Trophoblast cell (in vitro differentiated cells and primary cell): Measurements from ENCODE around the gene NFATC2.
A peak's percentile ranks its signal among the peaks of the same experiment; 100 is the strongest.

Experiments
- DNase-seq, 2 donors: peaks; one replicate each; pipeline ENCODE4 v3.0.0-alpha.2; 2016
- H2AFZ ChIP-seq: 2 replicates; pipeline ENCODE4 v1.6.1; 2013; ENCODE audit warnings: low read length, moderate library complexity, mild to moderate bottlenecking; ENCODE audit not compliant: insufficient read depth, poor library complexity
- H2AK5ac ChIP-seq: 2 replicates; pipeline ENCODE4 v1.6.1; 2013; ENCODE audit warnings: mild to moderate bottlenecking, low read length
- H2BK120ac ChIP-seq: 2 replicates; pipeline ENCODE4 v1.6.1; 2013; ENCODE audit warnings: low read length, mild to moderate bottlenecking, moderate library complexity; ENCODE audit not compliant: insufficient read depth, poor library complexity
- H2BK12ac ChIP-seq: 2 replicates; pipeline ENCODE4 v1.6.1; 2013; ENCODE audit warnings: mild to moderate bottlenecking, low read length, moderate library complexity
- H2BK5ac ChIP-seq: 2 replicates; pipeline ENCODE4 v1.6.1; 2013; ENCODE audit warnings: low read length, low read depth, moderate library complexity, mild to moderate bottlenecking; ENCODE audit not compliant: poor library complexity
- H3K14ac ChIP-seq: 2 replicates; pipeline ENCODE4 v1.6.1; 2013; ENCODE audit warnings: mild to moderate bottlenecking, low read length
- H3K18ac ChIP-seq: 2 replicates; pipeline ENCODE4 v1.6.1; 2013; ENCODE audit warnings: mild to moderate bottlenecking, low read length
- H3K23ac ChIP-seq: 2 replicates; pipeline ENCODE4 v1.6.1; 2013; ENCODE audit warnings: low read length
- H3K27ac ChIP-seq: 2 replicates; pipeline ENCODE4 v1.5.1; 2013; ENCODE audit warnings: low read depth, mild to moderate bottlenecking, inconsistent platforms, low read length, moderate library complexity
- H3K27me3 ChIP-seq: 2 replicates; pipeline ENCODE4 v1.6.1; 2013; ENCODE audit warnings: inconsistent platforms, mild to moderate bottlenecking, low read length, moderate library complexity; ENCODE audit not compliant: insufficient read depth
- H3K36me3 ChIP-seq, 2 experiments: 1 replicate in 1 of 2; 2 replicates in 1 of 2; pipeline ENCODE4 v1.6.1; 2013; ENCODE audit warnings: low read length in 2 of 2, mild to moderate bottlenecking in 2 of 2, moderate library complexity in 1 of 2; ENCODE audit not compliant: insufficient read depth in 2 of 2, control insufficient read depth in 1 of 2
- H3K4ac ChIP-seq: 2 replicates; pipeline ENCODE4 v1.6.1; 2013; ENCODE audit warnings: low read depth, mild to moderate bottlenecking, low read length, moderate library complexity
- H3K4me1 ChIP-seq, 2 experiments: 1 replicate in 1 of 2; 2 replicates in 1 of 2; pipeline ENCODE4 v1.6.1; 2013; ENCODE audit warnings: low read length in 2 of 2, mild to moderate bottlenecking in 2 of 2, moderate library complexity in 1 of 2; ENCODE audit not compliant: insufficient read depth in 2 of 2, control insufficient read depth in 1 of 2
- H3K4me2 ChIP-seq: 2 replicates; pipeline ENCODE4 v1.6.1; 2013; ENCODE audit warnings: inconsistent platforms, mild to moderate bottlenecking, low read length, moderate library complexity
- H3K4me3 ChIP-seq: 2 replicates; pipeline ENCODE4 v1.5.1; 2013; ENCODE audit warnings: mild to moderate bottlenecking, low read depth, low read length, inconsistent platforms
- H3K79me1 ChIP-seq: one replicate; pipeline ENCODE4 v1.6.1; 2013; ENCODE audit warnings: low read length
- H3K79me2 ChIP-seq: 2 replicates; pipeline ENCODE4 v1.6.1; 2013; ENCODE audit warnings: low read length, mild to moderate bottlenecking; ENCODE audit not compliant: control insufficient read depth, insufficient read depth, poor library complexity
- H3K9ac ChIP-seq: 2 replicates; pipeline ENCODE4 v1.6.1; 2013; ENCODE audit warnings: mild to moderate bottlenecking, low read length
- H3K9me3 ChIP-seq: 2 replicates; pipeline ENCODE4 v1.6.1; 2013; ENCODE audit warnings: low read depth, mild to moderate bottlenecking, control low read depth, inconsistent platforms, low read length; ENCODE audit not compliant: insufficient read depth
- H4K12ac ChIP-seq: 2 replicates; pipeline ENCODE4 v1.6.1; 2013; ENCODE audit warnings: low read depth, mild to moderate bottlenecking, low read length, moderate library complexity
- H4K8ac ChIP-seq: 2 replicates; pipeline ENCODE4 v1.6.1; 2013; ENCODE audit warnings: low read depth, mild to moderate bottlenecking, low read length, moderate library complexity
- H4K91ac ChIP-seq: one replicate; pipeline ENCODE4 v1.6.1; 2013; ENCODE audit warnings: low read depth, mild to moderate bottlenecking, low read length, moderate library complexity
- WGBS: extraction: QIAGEN DNeasy Blood & Tissue Kit; methylation state at CpG from one replicate; pipeline ENCODE4 v1.1.7; 2013; ENCODE audit warnings: missing lambda C conversion rate; ENCODE audit not compliant: insufficient read length, insufficient coverage; ENCODE audit errors: extremely low coverage; 5-methylcytosine and 5-hydroxymethylcytosine counted together

The NFATC2 gene

GRCh38 chr20:51460569-51461265 is 81.8 kb downstream of the NFATC2 start:
- Histone ChIP-seq H3K9me3 (no peaks in the 10 kb centered on the region), H3K18ac (no peak overlapping the region), H3K23ac (no peak overlapping the region), H3K4ac (no peak overlapping the region), H2AK5ac (no peak overlapping the region), H4K8ac (no peak overlapping the region), H3K27ac (no peak overlapping the region), H3K14ac (no peak overlapping the region), H3K9ac (no peak overlapping the region), H4K91ac (no peak overlapping the region), H3K27me3 (no peaks in the 10 kb centered on the region), H2BK5ac (no peak overlapping the region), H4K12ac (no peak overlapping the region), H3K4me1 (peaks cover 19% of the 10 kb centered on the region in 2 experiments), H3K4me3 (no peak overlapping the region), H3K36me3 (peaks cover 7 to 9% of the 10 kb centered on the region in 2 experiments), H2BK12ac (no peak overlapping the region), H2AFZ (no peak overlapping the region), H2BK120ac (no peak overlapping the region), H3K79me1 (peaks cover 8% of the 10 kb centered on the region), H3K4me2 (no peak overlapping the region), H3K79me2 (peaks cover 4% of the 10 kb centered on the region)
- peak; percentile 27 to 33 for DNase-seq
- WGBS = no CpG with 5 or more reads among the region's 13 CpGs

- no peak for DNase-seq
- Histone ChIP-seq H2BK120ac (no peak overlapping the region), H3K14ac (no peak overlapping the region), H3K79me2 (peaks cover 4% of the 10 kb centered on the region), H3K79me1 (peaks cover 8% of the 10 kb centered on the region), H3K4me2 (no peak overlapping the region), H2BK5ac (no peak overlapping the region), H4K12ac (no peak overlapping the region), H3K23ac (no peak overlapping the region), H2AFZ (no peak overlapping the region), H2BK12ac (no peak overlapping the region), H3K4ac (no peak overlapping the region), H3K36me3 (peaks cover 7% of the 10 kb centered on the region in 2 experiments), H3K27me3 (no peaks in the 10 kb centered on the region), H3K27ac (no peak overlapping the region), H4K91ac (no peak overlapping the region), H4K8ac (no peak overlapping the region), H3K4me1 (peaks cover 19% of the 10 kb centered on the region in 2 experiments), H3K9ac (no peak overlapping the region), H2AK5ac (no peak overlapping the region), H3K18ac (no peak overlapping the region), H3K4me3 (no peak overlapping the region), H3K9me3 (no peaks in the 10 kb centered on the region)
- WGBS = no CpG with 5 or more reads among the region's 3 CpGs
These were observed 82.4 kb downstream of the NFATC2 start for GRCh38 chr20:51460163-51460562.

- H3K14ac ChIP-seq = no peak overlapping the region
- H4K12ac ChIP-seq = no peak overlapping the region
- peaks cover 4% of the 10 kb centered on the region for H3K79me2 ChIP-seq
- no peak overlapping the region for H3K27ac ChIP-seq
- no peak overlapping the region for H2AFZ ChIP-seq
- no peak overlapping the region for H3K23ac ChIP-seq
- H3K36me3 ChIP-seq = peaks cover 8 to 9% of the 10 kb centered on the region in 2 experiments
- no peak for DNase-seq
- no peak overlapping the region for H2BK120ac ChIP-seq
- no peaks in the 10 kb centered on the region for H3K27me3 ChIP-seq
- no CpG with 5 or more reads among the region's 13 CpGs for WGBS
- no peak overlapping the region for H3K4me3 ChIP-seq
- H3K4me2 ChIP-seq = no peak overlapping the region
- no peak overlapping the region for H2BK5ac ChIP-seq
- H3K79me1 ChIP-seq = peaks cover 8% of the 10 kb centered on the region
- H4K91ac ChIP-seq = no peak overlapping the region
- peaks cover 19% of the 10 kb centered on the region in 2 experiments for H3K4me1 ChIP-seq
- H2AK5ac ChIP-seq = no peak overlapping the region
- H3K4ac ChIP-seq = no peak overlapping the region
- no peak overlapping the region for H2BK12ac ChIP-seq
- no peak overlapping the region for H3K9ac ChIP-seq
- H4K8ac ChIP-seq = no peak overlapping the region
- no peak overlapping the region for H3K18ac ChIP-seq
- H3K9me3 ChIP-seq = peaks cover 3% of the 10 kb centered on the region
These were observed 83.6 kb downstream of the NFATC2 start for GRCh38 chr20:51458751-51459439.

GRCh38 chr20:51457533-51457932 is 85.0 kb downstream of the NFATC2 start:
- Histone ChIP-seq H3K27ac (peak overlapping the region; percentile 14), H3K9me3 (peaks cover 3% of the 10 kb centered on the region), H2BK12ac (no peak overlapping the region), H3K4me1 (peaks cover 19% of the 10 kb centered on the region in 2 experiments), H3K14ac (no peak overlapping the region), H2AK5ac (no peak overlapping the region), H4K91ac (peak overlapping the region; percentile 52), H3K4ac (no peak overlapping the region), H3K36me3 (peaks cover 3 to 11% of the 10 kb centered on the region in 2 experiments), H3K23ac (no peak overlapping the region), H3K79me1 (peaks cover 6% of the 10 kb centered on the region), H3K79me2 (peaks cover 4% of the 10 kb centered on the region), H3K4me3 (no peak overlapping the region), H3K4me2 (no peak overlapping the region), H2AFZ (no peak overlapping the region), H4K8ac (no peak overlapping the region), H3K27me3 (no peaks in the 10 kb centered on the region), H3K18ac (no peak overlapping the region), H4K12ac (no peak overlapping the region), H3K9ac (no peak overlapping the region), H2BK120ac (no peak overlapping the region), H2BK5ac (no peak overlapping the region)
- no CpG with 5 or more reads among the region's 3 CpGs for WGBS
- DNase-seq = no peak
